ENCODE results near the gene SLC35G3.
"Not testable (repeated sequence)": the region's sequence is repeated elsewhere in the genome, so short reads cannot be mapped to it uniquely, and the experiment has no call there.

The SLC35G3 gene

DNA sequence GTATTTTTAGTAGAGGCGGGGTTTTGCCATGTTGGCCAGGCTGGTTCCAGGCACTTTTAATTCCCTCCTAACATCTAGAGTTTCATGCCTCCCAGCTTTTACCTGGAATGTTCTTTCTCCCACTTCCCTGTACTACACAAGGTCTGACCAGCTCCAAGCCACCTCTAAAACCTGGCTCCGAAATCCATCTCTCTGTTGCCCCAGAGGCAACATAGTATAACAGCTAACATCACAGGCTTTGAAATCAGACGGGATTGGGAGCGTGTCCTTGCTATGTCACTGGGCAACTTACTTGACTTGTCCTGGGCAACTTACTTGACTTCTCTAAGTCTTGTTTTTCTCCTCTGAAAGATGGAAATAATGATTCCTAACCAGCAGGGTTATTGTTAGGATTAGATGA, 31.4 kb downstream of the SLC35G3 start:
- DNase-seq = no peak

DNA sequence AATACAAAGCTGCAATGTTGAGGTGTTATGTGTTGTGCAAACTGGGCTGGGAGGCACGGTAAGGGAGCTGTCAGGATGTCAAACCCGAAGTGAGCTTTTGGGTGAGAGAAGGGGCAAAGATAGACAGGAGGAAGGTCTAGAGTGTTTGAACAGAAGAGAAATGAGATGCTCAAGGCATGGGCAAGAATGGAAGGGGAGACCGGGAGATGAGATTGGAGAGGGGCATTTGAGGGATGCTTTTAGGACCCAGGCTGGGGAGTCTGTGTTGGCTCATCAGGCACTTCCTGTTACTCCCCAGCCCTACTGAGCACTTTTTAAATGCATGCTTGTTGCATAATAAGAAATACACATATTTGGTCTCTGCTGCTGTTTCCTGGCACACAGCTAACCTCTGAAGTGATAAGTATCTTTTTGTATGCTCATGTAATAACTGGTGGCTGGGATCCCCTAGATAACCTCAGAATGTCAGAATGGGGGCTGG, 32.9 kb downstream of the SLC35G3 start:
- peak; percentile 32 for DNase-seq

DNA sequence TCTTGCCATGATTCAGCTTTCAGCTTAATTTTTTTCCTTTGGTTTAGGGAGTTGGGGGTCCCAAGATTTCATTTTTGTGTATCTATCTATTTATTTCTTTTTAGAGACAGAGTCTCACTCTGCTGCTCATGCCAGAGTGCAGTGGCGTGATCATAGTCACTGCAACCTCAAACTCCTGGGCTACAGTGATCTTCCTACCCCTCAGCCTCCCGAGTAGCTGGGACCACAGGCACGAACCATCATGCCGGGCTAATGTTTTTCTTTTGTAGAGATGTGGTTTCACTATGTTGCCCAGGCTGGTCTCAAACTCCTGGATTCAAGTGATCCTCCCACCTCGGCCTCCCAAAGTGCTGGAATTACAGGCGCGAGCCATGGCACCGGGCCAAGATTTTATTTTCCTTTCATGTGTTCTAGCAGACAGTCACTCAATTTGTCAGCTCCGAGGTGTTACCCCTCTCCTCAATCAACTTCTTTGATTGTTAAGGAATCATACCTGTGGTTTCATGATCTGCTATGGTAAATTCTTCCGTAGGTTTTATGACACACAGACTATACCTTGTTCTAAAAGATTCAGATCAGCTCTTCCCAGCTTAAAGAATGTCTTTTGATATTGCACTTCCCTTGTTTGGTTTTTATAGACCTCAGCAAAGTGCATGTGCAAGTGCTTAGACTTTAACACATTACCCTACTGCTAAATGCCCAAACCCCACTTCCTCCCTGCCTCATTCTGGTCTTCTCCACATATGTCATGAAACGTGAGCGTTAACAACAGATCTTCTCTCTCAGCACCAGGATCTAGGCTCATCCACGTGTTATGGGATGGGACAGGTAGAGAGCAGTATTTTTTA, 33.6 kb downstream of the SLC35G3 start:
- peak; percentile 38 for DNase-seq

DNA sequence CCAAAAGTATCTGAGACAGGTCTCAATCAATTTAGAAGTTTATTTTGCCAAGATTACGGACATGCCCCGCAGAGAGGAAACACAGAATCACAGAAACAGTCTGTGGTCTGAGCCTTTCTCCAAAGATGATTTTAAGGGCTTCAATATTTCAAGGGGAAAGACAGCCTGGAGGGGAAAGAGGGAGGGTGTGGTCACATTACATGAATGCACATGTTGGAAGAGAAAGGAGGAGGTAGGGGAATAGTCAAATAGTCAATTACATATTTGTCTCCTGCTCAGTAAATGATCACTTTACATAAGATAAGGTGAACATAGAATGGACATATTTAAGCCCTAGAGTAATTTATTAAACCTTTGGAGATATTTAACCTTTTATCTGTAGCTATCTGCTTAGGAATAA, 34.3 kb downstream of the SLC35G3 start:
- DNase-seq = no peak

DNA sequence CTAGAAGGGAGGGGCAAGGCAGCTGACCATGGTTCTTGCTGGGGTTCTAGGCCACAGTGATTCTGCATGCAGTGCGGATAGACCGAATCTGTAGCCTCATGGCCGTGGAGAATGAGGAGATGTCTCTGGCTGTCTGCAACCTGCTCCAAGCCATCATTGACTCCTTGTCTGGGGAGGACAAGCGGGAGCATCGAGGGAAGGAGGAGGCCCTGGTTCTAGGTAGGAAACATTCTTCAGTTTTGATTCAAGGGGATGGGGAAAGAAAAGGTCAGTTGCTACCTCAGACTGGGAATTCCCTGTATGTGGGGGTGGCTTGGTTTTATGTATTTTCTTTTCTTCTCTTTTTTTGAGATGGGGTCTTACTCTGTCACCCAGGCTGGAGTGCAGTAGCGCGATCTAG, 38.9 kb downstream of the SLC35G3 start:
- DNase-seq = no peak

DNA sequence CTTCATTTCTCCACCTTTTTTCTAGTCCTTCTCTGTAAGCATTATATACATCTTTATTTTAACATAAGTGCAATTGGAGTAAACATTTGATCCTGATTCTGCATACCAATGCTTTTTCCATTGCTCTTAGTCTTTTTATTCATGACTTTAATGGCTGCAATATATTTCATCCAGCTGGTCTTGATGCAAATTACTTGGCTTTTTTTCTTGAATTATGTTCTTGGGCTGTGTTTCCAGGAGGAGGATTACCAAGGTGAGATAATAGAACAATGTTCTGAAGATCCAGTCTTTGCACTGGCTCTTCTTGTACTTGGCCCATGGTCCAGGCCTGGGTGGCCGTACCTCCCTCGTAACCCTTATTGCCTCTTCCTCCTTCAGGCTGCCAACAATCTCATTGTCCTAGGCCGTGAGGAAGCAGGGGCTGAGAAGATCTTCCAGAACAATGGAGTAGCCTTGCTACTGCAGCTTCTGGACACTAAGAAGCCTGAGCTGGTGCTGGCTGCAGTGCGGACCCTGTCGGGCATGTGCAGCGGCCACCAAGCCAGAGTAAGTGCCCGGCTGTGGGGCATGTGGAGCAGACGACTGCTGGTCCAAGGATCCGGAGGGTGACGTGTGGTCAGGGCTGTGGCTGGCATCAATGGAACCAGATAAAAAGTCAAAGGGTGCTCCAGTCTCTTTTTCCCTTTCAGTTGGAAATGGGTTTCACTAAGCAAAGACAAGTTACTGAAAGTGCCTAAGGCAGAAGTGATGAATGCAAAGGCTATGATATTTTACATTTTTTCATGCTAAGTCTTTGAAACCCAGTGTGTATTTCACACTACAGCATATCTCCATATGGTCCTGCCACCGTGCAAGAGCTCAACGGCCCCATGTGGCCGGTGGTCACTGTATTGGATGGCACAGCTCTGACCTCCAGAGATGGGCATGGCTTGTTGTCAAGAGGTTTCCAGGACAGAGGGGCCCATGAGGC, 39.7 kb downstream of the SLC35G3 start:
- DNase-seq = no peak

DNA sequence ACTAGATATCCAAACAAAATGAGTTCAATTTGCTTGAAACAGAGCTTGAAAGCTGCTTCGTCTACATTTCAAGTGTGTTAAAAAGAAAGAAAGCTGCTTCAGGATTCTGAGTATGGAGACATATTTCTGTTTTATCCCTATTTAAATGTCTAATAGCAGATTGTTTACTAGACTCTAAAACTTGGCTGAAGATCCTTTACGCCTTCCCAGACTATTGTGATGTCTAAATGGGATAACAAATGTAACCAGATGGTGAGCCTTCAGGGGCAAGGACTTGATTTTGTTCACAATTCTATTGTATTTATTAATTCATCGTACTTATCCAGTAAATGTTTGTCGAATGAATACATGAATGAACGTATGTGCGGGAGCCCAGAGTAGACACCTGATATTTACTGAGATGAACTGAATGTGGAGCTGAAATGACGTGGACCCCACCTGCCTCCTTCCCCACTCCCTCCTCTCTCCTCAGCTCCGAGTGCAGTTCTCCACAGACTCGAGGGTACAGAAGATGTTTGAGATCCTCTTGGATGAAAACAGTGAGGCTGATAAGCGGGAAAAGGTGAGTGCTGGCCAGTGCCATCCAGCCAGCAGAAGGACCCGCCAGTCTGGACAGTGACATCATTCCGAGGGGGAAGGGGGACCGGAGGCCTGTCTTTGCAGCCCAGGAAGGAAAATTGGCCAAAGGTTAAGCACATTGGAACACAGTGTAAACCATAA, 41.6 kb downstream of the SLC35G3 start:
- DNase-seq = no peak

DNA sequence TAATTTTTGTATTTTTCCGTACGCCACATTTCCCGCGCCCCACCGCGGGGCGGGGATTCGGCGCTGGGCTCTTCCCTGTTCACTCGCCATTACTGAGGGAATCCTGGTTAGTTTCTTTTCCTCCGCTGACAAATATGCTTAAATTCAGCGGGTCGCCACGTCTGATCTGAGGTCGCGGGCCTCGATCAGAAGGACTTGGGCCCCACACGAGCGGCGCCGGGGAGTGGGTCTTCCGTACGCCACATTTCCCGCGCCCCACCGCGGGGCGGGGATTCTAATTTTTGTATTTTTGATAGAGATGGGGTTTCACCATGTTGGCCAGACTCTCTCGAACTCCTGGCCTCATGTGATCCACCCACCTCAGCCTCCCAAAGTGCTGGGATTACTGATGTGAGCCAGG, 43.1 kb downstream of the SLC35G3 start:
- not testable (repeated sequence) for DNase-seq

DNA sequence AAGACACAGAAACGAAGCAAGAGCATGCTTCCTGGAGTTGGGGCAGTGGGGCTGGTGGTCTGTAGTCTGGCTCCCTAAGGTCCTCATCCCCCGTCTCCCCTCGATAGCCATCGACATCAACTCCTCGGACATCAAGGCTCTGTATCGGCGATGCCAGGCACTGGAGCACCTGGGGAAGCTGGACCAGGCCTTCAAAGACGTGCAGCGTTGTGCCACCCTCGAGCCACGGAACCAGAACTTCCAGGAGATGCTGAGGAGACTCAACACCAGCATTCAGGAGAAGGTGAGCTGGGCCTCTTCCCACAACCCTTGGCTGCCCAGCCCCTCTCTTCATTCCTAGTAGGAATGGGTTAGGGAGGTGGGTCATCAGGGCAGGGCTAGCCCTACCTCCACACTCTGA, 44.3 kb downstream of the SLC35G3 start:
- no peak for DNase-seq

DNA sequence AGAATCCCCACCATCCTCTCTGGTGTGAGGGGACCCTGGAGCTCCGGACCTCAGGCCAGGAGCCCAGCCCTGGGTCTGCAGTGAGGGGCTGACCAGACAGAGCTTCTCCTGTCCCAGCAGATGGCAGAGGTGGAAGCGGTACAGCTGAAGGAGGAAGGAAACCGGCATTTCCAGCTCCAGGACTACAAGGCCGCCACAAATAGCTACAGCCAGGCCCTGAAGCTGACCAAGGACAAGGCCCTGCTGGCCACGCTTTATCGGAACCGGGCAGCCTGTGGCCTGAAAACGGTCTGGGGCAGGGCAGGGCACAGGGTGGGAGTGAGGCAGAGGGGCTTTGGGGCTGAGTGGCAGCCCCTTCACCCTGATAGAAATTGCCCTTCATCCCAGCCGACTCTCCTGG, 46.0 kb downstream of the SLC35G3 start:
- no peak for DNase-seq

DNA sequence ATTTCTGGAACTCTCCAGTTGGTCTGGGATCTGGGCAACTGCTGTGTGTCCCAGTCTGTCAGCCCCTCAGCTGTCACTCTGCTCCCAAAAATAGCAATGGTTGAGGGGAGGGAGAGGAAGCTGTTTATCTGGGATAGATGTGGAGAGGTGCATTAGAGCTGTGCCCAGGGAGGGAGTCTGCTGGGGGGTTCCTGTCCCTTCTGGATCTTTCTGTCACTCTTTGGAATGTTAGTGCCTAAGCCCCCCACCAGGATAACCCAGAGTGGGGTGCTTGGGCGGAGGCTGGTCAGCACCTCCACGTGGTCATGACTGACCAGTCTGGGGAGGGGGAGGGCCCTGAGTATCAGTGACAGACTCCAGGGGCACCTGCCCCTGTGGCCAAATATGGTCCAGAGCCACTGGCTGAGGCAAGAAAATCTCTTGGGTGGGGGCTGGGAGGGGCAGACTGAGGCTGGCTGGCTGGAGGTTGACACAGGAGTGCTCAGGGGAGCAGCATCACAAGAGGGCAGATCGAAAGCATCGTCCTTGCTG, 46.8 kb downstream of the SLC35G3 start, which contains the start of gene UNC45B:
UNC45B (plus strand) TSS at position 443 of the 531 bp plus-strand sequence. CDS start 447 bp downstream, outside the sequence.
- no peak for DNase-seq

DNA sequence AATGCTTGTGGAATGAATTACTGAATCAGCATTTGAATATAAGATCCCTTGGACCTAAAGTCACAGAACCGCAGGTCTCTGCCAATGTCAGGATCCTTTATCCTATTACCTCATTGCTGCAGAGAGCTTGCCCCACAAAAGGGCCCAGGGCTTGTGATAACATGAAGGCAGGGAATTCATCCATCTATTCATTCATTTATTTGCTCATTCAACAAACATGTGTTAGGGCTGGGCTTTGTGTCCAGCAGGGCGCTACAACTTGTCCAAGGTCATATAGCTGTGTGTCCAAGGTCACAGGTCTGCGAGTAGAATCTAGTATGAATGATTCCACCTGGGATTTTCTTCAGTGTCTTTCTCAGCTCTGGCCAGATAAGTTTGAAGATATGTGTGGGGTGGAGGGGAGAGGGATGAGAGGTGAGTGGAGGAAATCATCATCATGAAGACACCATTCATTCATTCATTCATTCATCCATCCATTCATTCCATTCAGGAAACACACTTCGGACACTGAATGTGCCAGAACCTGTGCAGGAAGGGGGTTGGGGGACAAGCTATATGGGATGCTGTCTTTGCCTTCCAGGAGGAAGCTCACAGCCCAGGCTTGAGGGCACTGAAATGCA, 47.9 kb downstream of the SLC35G3 start:
- no peak for DNase-seq

DNA sequence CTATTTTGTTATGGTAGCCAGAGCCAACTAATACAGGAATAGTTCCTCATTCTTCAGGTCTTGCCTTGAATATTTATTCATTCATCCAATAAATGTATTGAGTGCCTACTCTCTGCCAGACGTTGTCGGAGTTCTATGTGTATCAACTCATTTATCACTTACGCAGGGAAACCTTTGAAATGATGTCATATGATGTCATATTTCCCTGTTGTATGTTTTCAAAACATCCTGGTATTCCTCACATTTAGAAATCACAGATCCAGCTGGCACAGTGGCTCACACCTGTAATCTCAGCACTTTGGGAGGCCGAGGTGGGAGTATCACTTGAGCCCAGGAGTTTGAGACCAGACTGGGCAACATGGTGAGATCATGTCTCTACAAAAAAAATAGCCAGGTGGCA, 49.4 kb downstream of the SLC35G3 start:
- no peak for DNase-seq

Data from activated CD4-positive, alpha-beta T cell treated with anti-CD3 and anti-CD28 coated beads, Interleukin-10, Interleukin-2, amounts not matched to agents 100 ng/mL and 50 ng/mL, durations not matched to agents 16 hours and 8 hours (primary cell).